CD4-positive, alpha-beta T cell (primary cell): ENCODE measurements around the gene MOB1A. TPM values are rescaled to one million over a fixed set of nuclear protein-coding genes. Genes with fewer than 3 reads are reported as not detected.

Experiments
- ATAC-seq: fragments of 200-7000 bp; cut with Tn5 transposase; one replicate; pipeline ENCODE4 v1.10.0; 2022; ENCODE audit warnings: mild to moderate bottlenecking; ENCODE audit not compliant: poor library complexity
- CTCF ChIA-PET: fragments of 350-600 bp; sonication (Branson Sonifier 250); formaldehyde crosslinking; loops from one replicate; lab custom pipeline; 2021; ENCODE audit warnings: antibody characterized with exemption, inconsistent platforms; lab: Charles Lee
- POLR2A ChIA-PET: fragments of 350-600 bp; sonication (Branson Sonifier 250); formaldehyde crosslinking; loops from one replicate; lab custom pipeline; 2021; ENCODE audit warnings: antibody characterized with exemption, inconsistent platforms; lab: Charles Lee
- DNase-seq, 14 experiments: peaks; one replicate each; pipeline ENCODE4 v3.0.0-alpha.2; 2013 to 2020; ENCODE audit warnings: mixed read lengths in 2 of 14
- H3K27ac ChIP-seq, 2 donors: one replicate each; pipeline versions ENCODE4 v1.5.1 to v1.7.0; 2013; ENCODE audit warnings: low read length in 2 of 2, low read depth in 1 of 2, mild to moderate bottlenecking in 1 of 2
- H3K27me3 ChIP-seq, 2 experiments: 1 replicate in 1 of 2; 2 replicates in 1 of 2; pipeline versions ENCODE4 v1.6.1 to v1.7.0; 2013; ENCODE audit warnings: low read length in 2 of 2, control low read depth in 1 of 2, mild to moderate bottlenecking in 1 of 2, moderate library complexity in 1 of 2; ENCODE audit not compliant: insufficient read depth in 2 of 2, control insufficient read depth in 1 of 2
- H3K36me3 ChIP-seq: one replicate; pipeline ENCODE4 v1.6.1; 2013; ENCODE audit warnings: low read length, control low read depth; ENCODE audit not compliant: insufficient read depth
- H3K4me1 ChIP-seq: one replicate; pipeline ENCODE4 v1.6.1; 2013; ENCODE audit warnings: low read length, control low read depth; ENCODE audit not compliant: insufficient read depth
- H3K4me3 ChIP-seq: one replicate; pipeline ENCODE4 v1.5.1; 2013; ENCODE audit warnings: mild to moderate bottlenecking, low read length, moderate library complexity
- H3K9me3 ChIP-seq, 2 experiments: 1 replicate in 1 of 2; 2 replicates in 1 of 2; pipeline versions ENCODE4 v1.6.1 to v1.7.0; 2013; ENCODE audit warnings: low read length in 2 of 2, mild to moderate bottlenecking in 2 of 2, control low read depth in 1 of 2, moderate library complexity in 1 of 2; ENCODE audit not compliant: control insufficient read depth in 1 of 2, insufficient read depth in 1 of 2
- H3K27ac Mint-ChIP-seq: one replicate; pipeline ENCODE4 v1.8.0; 2020; ENCODE audit warnings: mixed read lengths
- H3K27me3 Mint-ChIP-seq: one replicate; pipeline ENCODE4 v1.8.0; 2021; ENCODE audit warnings: mixed read lengths
- H3K36me3 Mint-ChIP-seq: one replicate; pipeline ENCODE4 v1.8.0; 2021; ENCODE audit warnings: low read depth, mixed read lengths
- H3K4me1 Mint-ChIP-seq: one replicate; pipeline ENCODE4 v1.8.0; 2021; ENCODE audit warnings: low read depth, mixed read lengths
- H3K4me3 Mint-ChIP-seq: one replicate; pipeline ENCODE4 v1.8.0; 2020; ENCODE audit warnings: mild to moderate bottlenecking, mixed read lengths
- H3K9me3 Mint-ChIP-seq: one replicate; pipeline ENCODE4 v1.8.0; 2020; ENCODE audit warnings: mixed read lengths
- intact Hi-C, 2 experiments: fragments of 100-400 bp; cut with DNase I in 1 of 2; cut with micrococcal nuclease in 1 of 2; formaldehyde crosslinking; loops; one replicate each; pipeline versions ENCODE4 v1.15.1 to v1.9.0; 2023 to 2025; cut with DNase I, micrococcal nuclease
- total RNA-seq, 174 experiments: library from RNA in 2 of 174; stranded (reverse) in 2 of 174; gene quantifications; one replicate each; pipeline ENCODE4 v1.2.3 and lab custom pipeline; 2021 to 2026
- TF ChIP-seq, protein P1 (sequence below): fragments of 200-600 bp; IDR thresholded peaks from one replicate; pipeline ENCODE4 v1.8.0; 2022; ENCODE audit warnings: antibody characterized with exemption, mild to moderate bottlenecking

The MOB1A gene
- total RNA-seq, 2 experiments from 2014 or later: 150 to 159 TPM

DNA sequence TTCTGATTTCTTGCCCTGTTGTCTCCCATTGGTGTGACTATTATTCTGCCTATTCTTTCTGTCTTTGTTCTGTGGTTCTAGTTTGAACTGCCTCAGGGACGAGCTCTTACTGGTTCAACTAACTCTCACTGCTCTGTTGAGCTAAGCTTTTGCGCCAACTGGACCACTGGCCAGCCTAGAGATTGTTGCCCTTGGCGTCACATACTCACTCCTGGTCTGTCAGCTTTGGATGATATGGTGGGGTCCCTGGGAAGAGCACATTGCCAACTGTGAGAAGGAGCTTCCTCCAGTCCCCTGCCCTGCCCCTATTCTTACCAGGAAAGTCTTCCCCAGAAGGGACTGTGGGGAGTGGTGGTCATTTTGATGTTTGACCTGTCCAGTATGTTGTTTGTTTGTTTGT lies 25.8 kb upstream of the MOB1A start:
- Mint-ChIP-seq H3K4me3 (no peak overlapping the region), H3K27ac (peak overlapping the region; percentile 95), H3K36me3 (peaks cover 27% of the 10 kb centered on the region), H3K27me3 (no peaks in the 10 kb centered on the region), H3K4me1 (peaks cover 57% of the 10 kb centered on the region), H3K9me3 (no peaks in the 10 kb centered on the region)
- H3K9me3 ChIP-seq: no peaks in the 10 kb centered on the region
- TF ChIP-seq, protein P1, sequence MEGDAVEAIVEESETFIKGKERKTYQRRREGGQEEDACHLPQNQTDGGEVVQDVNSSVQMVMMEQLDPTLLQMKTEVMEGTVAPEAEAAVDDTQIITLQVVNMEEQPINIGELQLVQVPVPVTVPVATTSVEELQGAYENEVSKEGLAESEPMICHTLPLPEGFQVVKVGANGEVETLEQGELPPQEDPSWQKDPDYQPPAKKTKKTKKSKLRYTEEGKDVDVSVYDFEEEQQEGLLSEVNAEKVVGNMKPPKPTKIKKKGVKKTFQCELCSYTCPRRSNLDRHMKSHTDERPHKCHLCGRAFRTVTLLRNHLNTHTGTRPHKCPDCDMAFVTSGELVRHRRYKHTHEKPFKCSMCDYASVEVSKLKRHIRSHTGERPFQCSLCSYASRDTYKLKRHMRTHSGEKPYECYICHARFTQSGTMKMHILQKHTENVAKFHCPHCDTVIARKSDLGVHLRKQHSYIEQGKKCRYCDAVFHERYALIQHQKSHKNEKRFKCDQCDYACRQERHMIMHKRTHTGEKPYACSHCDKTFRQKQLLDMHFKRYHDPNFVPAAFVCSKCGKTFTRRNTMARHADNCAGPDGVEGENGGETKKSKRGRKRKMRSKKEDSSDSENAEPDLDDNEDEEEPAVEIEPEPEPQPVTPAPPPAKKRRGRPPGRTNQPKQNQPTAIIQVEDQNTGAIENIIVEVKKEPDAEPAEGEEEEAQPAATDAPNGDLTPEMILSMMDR: no peak
- ChIA-PET POLR2A (interaction anchor here (1.7 to 4.5 kb wide), 2 partner anchors 12 to 26 kb away, joined by 4 to 56 read pairs; partner anchors contain the start of gene MOB1A), CTCF (no interaction called here)
- ATAC-seq: no peak
- H3K36me3 ChIP-seq: peaks cover 10% of the 10 kb centered on the region
- intact Hi-C loops: no loop called here
- H3K4me1 ChIP-seq: peaks cover 43% of the 10 kb centered on the region
- H3K27ac ChIP-seq: peak overlapping the region in 1 of 2 donors; percentile 17
- no peak overlapping the region for H3K4me3 ChIP-seq
- DNase-seq: no peak
- no peaks in the 10 kb centered on the region for H3K27me3 ChIP-seq

GRCh38 chr2:74201596-74201995 lies 22.9 kb upstream of the MOB1A start:
- ATAC-seq: no peak
- no peaks in the 10 kb centered on the region for H3K9me3 Mint-ChIP-seq
- ChIA-PET CTCF (no interaction called here), POLR2A (interaction anchor here (0.7 kb wide), 2 partner anchors 23 to 29 kb away, joined by 4 read pairs; no protein-coding TSS in a partner anchor)
- Histone ChIP-seq H3K4me3 (no peak overlapping the region), H3K4me1 (peaks cover 50% of the 10 kb centered on the region), H3K27ac (no peak overlapping the region), H3K9me3 (no peaks in the 10 kb centered on the region), H3K27me3 (no peaks in the 10 kb centered on the region), H3K36me3 (no peaks in the 10 kb centered on the region)
- H3K27ac Mint-ChIP-seq: peak overlapping the region; percentile 33
- intact Hi-C loops: no loop called here
- H3K4me3 Mint-ChIP-seq: peak overlapping the region; percentile 38
- no peak for DNase-seq
- peaks cover 16% of the 10 kb centered on the region for H3K36me3 Mint-ChIP-seq
- H3K27me3 Mint-ChIP-seq: no peaks in the 10 kb centered on the region
- peaks cover 57% of the 10 kb centered on the region for H3K4me1 Mint-ChIP-seq
- TF ChIP-seq, protein P1: no peak

GRCh38 chr2:74201196-74201595 lies 22.5 kb upstream of the MOB1A start:
- Mint-ChIP-seq H3K4me1 (peaks cover 53% of the 10 kb centered on the region), H3K4me3 (no peak overlapping the region), H3K27ac (peak overlapping the region; percentile 33), H3K36me3 (peaks cover 13% of the 10 kb centered on the region), H3K27me3 (no peaks in the 10 kb centered on the region), H3K9me3 (no peaks in the 10 kb centered on the region)
- H3K9me3 ChIP-seq: no peaks in the 10 kb centered on the region
- TF ChIP-seq, protein P1: no peak
- ATAC-seq: no peak
- no peaks in the 10 kb centered on the region for H3K27me3 ChIP-seq
- ChIA-PET CTCF (interaction anchor here (3.8 kb wide), 1 partner anchor 22 kb away, joined by 35 read pairs; the partner anchor contains the start of gene MOB1A), POLR2A (interaction anchor here (0.7 to 5.0 kb wide), 2 partner anchors 23 to 29 kb away, joined by 4 to 105 read pairs; partner anchors contain the start of gene MOB1A)
- DNase-seq: no peak
- no peaks in the 10 kb centered on the region for H3K36me3 ChIP-seq
- no peak overlapping the region for H3K4me3 ChIP-seq
- intact Hi-C loops: no loop called here
- H3K4me1 ChIP-seq: peaks cover 46% of the 10 kb centered on the region
- H3K27ac ChIP-seq: no peak overlapping the region
